ENCODE results near the gene IL17C. TPM values are rescaled to one million over a fixed set of nuclear protein-coding genes. Genes with fewer than 3 reads are reported as not detected.
A peak's percentile ranks its signal among the peaks of the same experiment; 100 is the strongest.

Gene IL17C
- total and polyA plus RNA-seq, 7 experiments from 2014 or later = 0.37 TPM; not detected in 6

- Mint-ChIP-seq H3K4me1 (peaks cover 0 to 13% (median 4%) of the 10 kb centered on the region in 7 donors), H3K27ac (no peak overlapping the region), H3K9me3 (no peaks in the 10 kb centered on the region), H3K4me3 (no peak overlapping the region), H3K36me3 (peaks cover 4 to 34% (median 6%) of the 10 kb centered on the region in 5 donors), H3K27me3 (no peaks in the 10 kb centered on the region)
- Histone ChIP-seq H3K9me3 (ENCODE audit: control insufficient read depth in 2 of 3, low read length in 3 of 3) (no peaks in the 10 kb centered on the region), H3K4me3 (ENCODE audit: low read length) (no peak overlapping the region), H3K27ac (ENCODE audit: low read depth, low read length) (no peak overlapping the region), H3K4me1 (ENCODE audit: control insufficient read depth in 2 of 2, insufficient read depth in 2 of 2, low read length in 2 of 2) (no peaks in the 10 kb centered on the region), H3K36me3 (ENCODE audit: control insufficient read depth in 2 of 3, insufficient read depth in 3 of 3, low read length in 3 of 3) (peaks cover 7 to 57% (median 15%) of the 10 kb centered on the region in 3 experiments), H3K27me3 (ENCODE audit: control insufficient read depth in 2 of 2, insufficient read depth in 2 of 2, low read length in 2 of 2) (no peaks in the 10 kb centered on the region)
- intact Hi-C loops (cut with micrococcal nuclease) = no loop called here
- DNase-seq (no peak), ATAC-seq (no peak)
- ChIA-PET CTCF (no interaction called here), POLR2A (no interaction called here)
Measured at GRCh38 chr16:88599825-88600538, 38.4 kb upstream of the IL17C start.

GRCh38 chr16:88600539-88600896 lies 37.9 kb upstream of the IL17C start:
- peaks cover 4 to 32% (median 6%) of the 10 kb centered on the region in 5 donors for H3K36me3 Mint-ChIP-seq
- no peak overlapping the region for H3K4me3 ChIP-seq (ENCODE audit: low read length)
- DNase-seq (no peak), ATAC-seq (no peak)
- intact Hi-C loops (cut with micrococcal nuclease) = no loop called here
- no peaks in the 10 kb centered on the region for H3K27me3 Mint-ChIP-seq
- no peaks in the 10 kb centered on the region for H3K4me1 ChIP-seq (ENCODE audit: control insufficient read depth in 2 of 2, insufficient read depth in 2 of 2, low read length in 2 of 2)
- H3K27ac Mint-ChIP-seq = no peak overlapping the region
- H3K36me3 ChIP-seq (ENCODE audit: control insufficient read depth in 2 of 3, insufficient read depth in 3 of 3, low read length in 3 of 3) = peaks cover 7 to 62% (median 15%) of the 10 kb centered on the region in 3 experiments
- H3K9me3 Mint-ChIP-seq = no peaks in the 10 kb centered on the region
- no peak overlapping the region for H3K27ac ChIP-seq (ENCODE audit: low read depth, low read length)
- POLR2A ChIA-PET = no interaction called here
- H3K9me3 ChIP-seq (ENCODE audit: control insufficient read depth in 2 of 3, low read length in 3 of 3) = no peaks in the 10 kb centered on the region
- H3K4me3 Mint-ChIP-seq = no peak overlapping the region
- H3K27me3 ChIP-seq (ENCODE audit: control insufficient read depth in 2 of 2, insufficient read depth in 2 of 2, low read length in 2 of 2) = no peaks in the 10 kb centered on the region
- peaks cover 0 to 13% (median 4%) of the 10 kb centered on the region in 7 donors for H3K4me1 Mint-ChIP-seq
- CTCF ChIA-PET = no interaction called here

DNA sequence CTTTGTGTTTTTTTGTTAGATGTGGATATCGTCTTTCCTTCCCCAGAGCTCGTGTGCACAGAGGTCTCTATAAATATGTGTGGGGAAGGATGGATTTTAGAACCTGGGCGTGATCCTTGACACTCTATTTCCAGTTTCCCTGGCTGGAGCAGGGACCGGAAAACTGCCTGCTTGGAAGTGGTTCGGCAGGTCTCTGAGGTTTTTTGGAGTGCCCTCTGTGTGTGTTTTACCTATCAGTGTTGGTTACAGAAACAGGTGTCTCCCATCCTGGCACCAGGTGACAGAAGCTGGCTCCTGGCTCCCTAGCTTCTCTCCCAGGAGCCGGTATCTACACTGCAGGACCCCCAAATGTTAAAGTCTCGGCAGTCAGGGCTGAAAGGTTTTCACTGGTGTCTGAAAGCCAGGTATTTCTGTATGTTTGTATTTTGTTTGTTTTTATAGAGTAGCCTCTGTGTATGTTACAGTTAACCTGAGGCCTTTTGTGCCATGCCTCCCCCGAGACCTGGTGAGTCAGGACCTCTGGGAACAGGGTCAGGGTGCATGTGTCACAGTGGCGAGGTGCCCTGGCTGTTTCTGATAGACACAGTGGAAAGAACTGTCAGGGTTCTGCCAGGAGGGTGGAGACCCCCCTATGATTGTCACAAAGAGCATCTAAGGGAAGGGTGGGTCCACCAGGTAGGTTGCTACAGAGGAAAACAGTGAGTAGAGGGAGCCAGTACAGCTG lies 36.9 kb upstream of the IL17C start:
- H3K27ac ChIP-seq (ENCODE audit: low read depth, low read length) = no peak overlapping the region
- intact Hi-C loops (cut with micrococcal nuclease) = no loop called here
- H3K4me3 Mint-ChIP-seq = no peak overlapping the region
- peaks cover 7 to 71% (median 21%) of the 10 kb centered on the region in 3 experiments for H3K36me3 ChIP-seq (ENCODE audit: control insufficient read depth in 2 of 3, insufficient read depth in 3 of 3, low read length in 3 of 3)
- ChIA-PET POLR2A (no interaction called here), CTCF (no interaction called here)
- no peaks in the 10 kb centered on the region for H3K9me3 Mint-ChIP-seq
- peak overlapping the region in 1 of 9 donors; percentile 55 for H3K27ac Mint-ChIP-seq
- no peak for ATAC-seq
- no peak for DNase-seq
- no peaks in the 10 kb centered on the region for H3K4me1 ChIP-seq (ENCODE audit: control insufficient read depth in 2 of 2, insufficient read depth in 2 of 2, low read length in 2 of 2)
- H3K27me3 Mint-ChIP-seq = no peaks in the 10 kb centered on the region
- H3K4me1 Mint-ChIP-seq = peaks cover 0 to 10% (median 0%) of the 10 kb centered on the region in 7 donors
- H3K36me3 Mint-ChIP-seq = peaks cover 0 to 32% (median 6%) of the 10 kb centered on the region in 5 donors
- no peak overlapping the region for H3K4me3 ChIP-seq (ENCODE audit: low read length)
- H3K27me3 ChIP-seq (ENCODE audit: control insufficient read depth in 2 of 2, insufficient read depth in 2 of 2, low read length in 2 of 2) = no peaks in the 10 kb centered on the region
- H3K9me3 ChIP-seq (ENCODE audit: control insufficient read depth in 2 of 3, low read length in 3 of 3) = no peaks in the 10 kb centered on the region

- intact Hi-C loops (cut with micrococcal nuclease) = no loop called here
- ATAC-seq = no peak
- ChIA-PET POLR2A (no interaction called here), CTCF (no interaction called here)
- H3K27ac ChIP-seq (ENCODE audit: low read depth, low read length) = no peak overlapping the region
- H3K36me3 ChIP-seq (ENCODE audit: control insufficient read depth in 2 of 3, insufficient read depth in 3 of 3, low read length in 3 of 3) = peaks cover 7 to 77% (median 21%) of the 10 kb centered on the region in 3 experiments
- H3K27me3 Mint-ChIP-seq = no peaks in the 10 kb centered on the region
- no peak overlapping the region for H3K4me3 Mint-ChIP-seq
- H3K4me1 Mint-ChIP-seq = peaks cover under 1 to 9% (median under 1%) of the 10 kb centered on the region in 7 donors
- peaks cover 1 to 33% (median 6%) of the 10 kb centered on the region in 5 donors for H3K36me3 Mint-ChIP-seq
- no peaks in the 10 kb centered on the region for H3K9me3 ChIP-seq (ENCODE audit: control insufficient read depth in 2 of 3, low read length in 3 of 3)
- no peak for DNase-seq
- no peaks in the 10 kb centered on the region for H3K4me1 ChIP-seq (ENCODE audit: control insufficient read depth in 2 of 2, insufficient read depth in 2 of 2, low read length in 2 of 2)
- peak overlapping the region in 1 of 9 donors; percentile 55 for H3K27ac Mint-ChIP-seq
- no peaks in the 10 kb centered on the region for H3K9me3 Mint-ChIP-seq
- no peak overlapping the region for H3K4me3 ChIP-seq (ENCODE audit: low read length)
- no peaks in the 10 kb centered on the region for H3K27me3 ChIP-seq (ENCODE audit: control insufficient read depth in 2 of 2, insufficient read depth in 2 of 2, low read length in 2 of 2)
Measured at GRCh38 chr16:88602091-88602490, 36.3 kb upstream of the IL17C start.

DNA sequence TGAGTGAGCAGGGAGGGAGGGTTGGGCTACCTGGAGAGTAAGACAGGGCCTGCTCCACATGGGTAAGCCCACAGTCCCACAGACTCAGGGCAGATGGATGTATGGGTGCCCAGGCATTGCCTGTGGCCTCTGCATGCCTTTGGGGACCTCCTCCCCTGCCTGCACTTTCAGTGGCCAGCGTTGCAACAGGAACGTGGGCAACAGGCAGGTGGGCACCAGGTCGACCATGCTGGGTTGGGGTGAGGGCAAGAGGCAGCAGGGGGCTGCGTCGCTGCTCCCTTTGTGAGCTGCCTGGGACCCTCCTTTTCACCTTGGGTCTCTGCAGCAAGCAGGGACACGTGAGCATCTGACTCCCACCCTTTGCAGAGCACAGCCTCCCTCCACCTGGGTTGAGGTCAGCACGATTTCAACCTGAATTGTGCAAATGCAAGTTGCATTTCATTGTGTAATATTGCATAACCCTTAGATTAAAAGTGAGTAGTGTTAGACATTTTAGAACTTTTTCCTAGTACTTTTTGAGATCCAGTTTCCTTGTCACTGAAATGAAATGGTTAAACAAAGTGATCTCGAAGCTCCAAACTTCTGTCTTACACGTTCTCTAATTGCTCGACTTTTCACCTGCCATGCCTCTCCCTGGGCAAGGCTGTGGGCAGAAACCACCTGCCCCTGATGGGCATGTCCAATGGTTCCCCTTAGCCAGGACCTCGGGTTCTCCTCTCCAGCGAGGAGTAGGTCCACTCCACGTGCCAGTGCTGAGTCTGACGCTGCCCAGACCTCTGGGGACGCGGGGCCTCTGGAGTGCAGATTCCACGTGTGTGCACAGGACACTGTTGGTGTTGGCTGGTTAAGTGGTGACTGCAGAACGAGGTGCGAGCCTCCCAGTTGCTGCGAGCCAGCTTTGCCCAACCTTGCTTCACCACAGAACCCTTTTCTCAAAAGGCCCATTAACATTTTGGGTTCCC lies 32.9 kb upstream of the IL17C start:
- H3K9me3 ChIP-seq (ENCODE audit: control insufficient read depth in 2 of 3, low read length in 3 of 3) = no peaks in the 10 kb centered on the region
- no peak overlapping the region for H3K27ac ChIP-seq (ENCODE audit: low read depth, low read length)
- Mint-ChIP-seq H3K9me3 (no peaks in the 10 kb centered on the region), H3K4me3 (no peak overlapping the region), H3K27ac (no peak overlapping the region), H3K4me1 (peaks cover 0 to 11% (median 9%) of the 10 kb centered on the region in 7 donors), H3K36me3 (peaks cover 0 to 41% (median 15%) of the 10 kb centered on the region in 5 donors), H3K27me3 (no peaks in the 10 kb centered on the region)
- no peaks in the 10 kb centered on the region for H3K4me1 ChIP-seq (ENCODE audit: control insufficient read depth in 2 of 2, insufficient read depth in 2 of 2, low read length in 2 of 2)
- ChIA-PET CTCF (no interaction called here), POLR2A (no interaction called here)
- H3K4me3 ChIP-seq (ENCODE audit: low read length) = no peak overlapping the region
- intact Hi-C loops (cut with micrococcal nuclease) = no loop called here
- DNase-seq (no peak), ATAC-seq (no peak)
- no peaks in the 10 kb centered on the region for H3K27me3 ChIP-seq (ENCODE audit: control insufficient read depth in 2 of 2, insufficient read depth in 2 of 2, low read length in 2 of 2)
- peaks cover 11 to 79% (median 15%) of the 10 kb centered on the region in 3 experiments for H3K36me3 ChIP-seq (ENCODE audit: control insufficient read depth in 2 of 3, insufficient read depth in 3 of 3, low read length in 3 of 3)

DNA sequence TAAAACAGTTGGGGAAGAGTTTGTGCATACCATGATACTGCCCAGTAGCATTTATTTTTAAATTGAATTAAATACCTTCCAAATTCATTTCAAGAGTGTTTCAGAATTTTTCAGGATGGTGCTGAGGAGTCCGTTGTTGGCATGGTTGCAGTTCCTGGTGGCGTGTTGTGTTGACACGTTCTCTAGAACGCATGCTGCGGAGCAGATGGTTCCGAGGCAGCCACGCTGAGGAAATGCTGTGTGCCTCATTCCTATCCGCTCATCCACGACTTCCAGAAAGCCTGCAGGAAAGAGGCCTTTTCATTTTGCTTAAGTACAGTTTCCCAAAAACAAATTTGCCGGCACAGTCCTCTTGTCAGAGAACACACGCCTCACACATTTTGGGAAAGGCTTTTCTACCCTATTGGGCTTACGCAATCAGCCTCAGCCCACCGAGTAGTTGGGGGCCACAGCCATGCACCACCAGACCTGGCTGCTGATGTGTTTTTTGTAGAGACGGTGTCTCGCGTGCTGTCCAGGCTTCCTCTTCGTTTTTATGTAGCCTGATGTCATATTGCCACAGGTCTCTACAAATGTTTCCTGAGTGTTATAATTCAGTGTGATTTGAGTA lies 32.1 kb upstream of the IL17C start:
- no peak overlapping the region for H3K4me3 ChIP-seq (ENCODE audit: low read length)
- no peak overlapping the region for H3K27ac ChIP-seq (ENCODE audit: low read depth, low read length)
- peaks cover 12 to 79% (median 14%) of the 10 kb centered on the region in 3 experiments for H3K36me3 ChIP-seq (ENCODE audit: control insufficient read depth in 2 of 3, insufficient read depth in 3 of 3, low read length in 3 of 3)
- H3K4me1 ChIP-seq (ENCODE audit: control insufficient read depth in 2 of 2, insufficient read depth in 2 of 2, low read length in 2 of 2) = no peaks in the 10 kb centered on the region
- no peak for ATAC-seq
- no peaks in the 10 kb centered on the region for H3K27me3 Mint-ChIP-seq
- H3K27me3 ChIP-seq (ENCODE audit: control insufficient read depth in 2 of 2, insufficient read depth in 2 of 2, low read length in 2 of 2) = no peaks in the 10 kb centered on the region
- POLR2A ChIA-PET = no interaction called here
- intact Hi-C loops (cut with micrococcal nuclease) = no loop called here
- CTCF ChIA-PET = no interaction called here
- peaks cover 0 to 39% (median 18%) of the 10 kb centered on the region in 5 donors for H3K36me3 Mint-ChIP-seq
- no peak for DNase-seq
- no peaks in the 10 kb centered on the region for H3K9me3 Mint-ChIP-seq
- H3K9me3 ChIP-seq (ENCODE audit: control insufficient read depth in 2 of 3, low read length in 3 of 3) = no peaks in the 10 kb centered on the region
- peaks cover 0 to 11% (median 9%) of the 10 kb centered on the region in 7 donors for H3K4me1 Mint-ChIP-seq
- no peak overlapping the region for H3K4me3 Mint-ChIP-seq
- no peak overlapping the region for H3K27ac Mint-ChIP-seq
